Measurements from ENCODE around the gene CACNA1C.

DNA sequence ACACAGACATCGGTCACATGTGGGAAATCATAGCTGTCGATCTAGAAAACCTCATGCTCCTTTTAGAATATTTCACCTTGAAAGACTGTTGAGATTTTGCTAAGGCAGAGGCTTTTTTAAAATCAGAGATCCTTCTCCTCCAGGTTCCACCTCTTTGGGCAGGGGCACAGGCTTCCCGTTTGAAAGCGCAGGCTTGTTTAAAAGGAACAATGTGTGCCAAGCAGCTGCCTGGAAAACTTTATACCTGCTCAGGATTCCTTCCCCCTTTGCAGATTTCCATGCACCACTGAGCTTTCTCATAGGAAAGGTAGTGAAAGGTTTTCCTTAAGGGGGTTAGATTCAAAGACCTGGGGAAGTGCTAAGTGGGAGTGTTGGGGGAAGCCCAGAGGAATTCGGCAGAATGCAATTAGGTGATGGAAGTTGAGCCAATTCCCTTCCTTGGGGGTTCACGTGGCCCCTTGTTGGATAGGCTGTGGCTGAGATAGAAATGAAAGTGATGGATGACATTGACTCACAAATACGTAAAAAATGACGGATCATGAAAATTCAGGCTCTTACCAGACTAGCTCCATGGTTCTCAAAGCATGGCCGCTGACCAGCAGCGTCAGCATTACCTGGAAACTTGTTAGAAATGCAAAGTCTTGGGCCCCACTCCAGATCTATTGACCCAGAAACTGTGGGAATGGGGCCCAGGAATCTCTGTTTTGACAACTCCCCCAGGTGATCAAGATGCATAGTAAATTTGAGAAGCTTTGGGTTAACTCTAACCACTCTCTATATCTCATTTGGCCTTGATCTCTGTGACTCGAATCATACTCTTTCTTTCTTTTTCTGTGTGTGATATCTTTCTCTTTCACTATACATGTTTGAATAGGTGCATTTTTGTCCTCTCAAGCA is 460.6 kb downstream of the CACNA1C start:
- TF ChIP-seq, protein P1, sequence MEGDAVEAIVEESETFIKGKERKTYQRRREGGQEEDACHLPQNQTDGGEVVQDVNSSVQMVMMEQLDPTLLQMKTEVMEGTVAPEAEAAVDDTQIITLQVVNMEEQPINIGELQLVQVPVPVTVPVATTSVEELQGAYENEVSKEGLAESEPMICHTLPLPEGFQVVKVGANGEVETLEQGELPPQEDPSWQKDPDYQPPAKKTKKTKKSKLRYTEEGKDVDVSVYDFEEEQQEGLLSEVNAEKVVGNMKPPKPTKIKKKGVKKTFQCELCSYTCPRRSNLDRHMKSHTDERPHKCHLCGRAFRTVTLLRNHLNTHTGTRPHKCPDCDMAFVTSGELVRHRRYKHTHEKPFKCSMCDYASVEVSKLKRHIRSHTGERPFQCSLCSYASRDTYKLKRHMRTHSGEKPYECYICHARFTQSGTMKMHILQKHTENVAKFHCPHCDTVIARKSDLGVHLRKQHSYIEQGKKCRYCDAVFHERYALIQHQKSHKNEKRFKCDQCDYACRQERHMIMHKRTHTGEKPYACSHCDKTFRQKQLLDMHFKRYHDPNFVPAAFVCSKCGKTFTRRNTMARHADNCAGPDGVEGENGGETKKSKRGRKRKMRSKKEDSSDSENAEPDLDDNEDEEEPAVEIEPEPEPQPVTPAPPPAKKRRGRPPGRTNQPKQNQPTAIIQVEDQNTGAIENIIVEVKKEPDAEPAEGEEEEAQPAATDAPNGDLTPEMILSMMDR (IDR thresholded peaks at IDR 0.05; ENCODE audit: low read depth, low read length), result no peak
- TF ChIP-seq POLR2A (IDR thresholded peaks at IDR 0.05; ENCODE audit: extremely low read depth, insufficient read length), result no peak
